Psoas muscle (tissue), 8 donors: ENCODE measurements around the gene RPL38. TPM values are rescaled to one million over a fixed set of nuclear protein-coding genes. Genes with fewer than 3 reads are reported as not detected.

Experiments
- ATAC-seq, 4 donors: fragments of 200-7000 bp; cut with Tn5 transposase; one replicate each; pipeline ENCODE4 v1.9.1; 2020; ENCODE audit warnings: moderate library complexity in 3 of 4, mild to moderate bottlenecking in 2 of 4
- DNase-seq, 2 donors: peaks; one replicate each; pipeline ENCODE4 v3.0.0-alpha.2; 2020
- H3K27ac ChIP-seq: fragments of 200-600 bp; one replicate; pipeline ENCODE4 v1.8.0; 2022
- H3K27me3 ChIP-seq, 3 donors: fragments of 200-600 bp in 1 of 3; one replicate each; pipeline versions ENCODE4 v1.6.1 to v1.8.0; 2013 to 2022; ENCODE audit warnings: low read length in 2 of 3, mild to moderate bottlenecking in 2 of 3, moderate library complexity in 1 of 3; ENCODE audit not compliant: insufficient read depth in 3 of 3
- H3K36me3 ChIP-seq, 2 donors: fragments of 200-600 bp in 1 of 2; one replicate each; pipeline versions ENCODE4 v1.6.1 to v1.8.0; 2013 to 2022; ENCODE audit warnings: low read depth in 1 of 2, mild to moderate bottlenecking in 1 of 2, moderate library complexity in 1 of 2; ENCODE audit not compliant: insufficient read depth in 1 of 2
- H3K4me1 ChIP-seq: fragments of 200-600 bp; one replicate; pipeline ENCODE4 v1.8.0; 2022
- H3K4me3 ChIP-seq: fragments of 200-600 bp; one replicate; pipeline ENCODE4 v1.8.0; 2022; ENCODE audit warnings: mild to moderate bottlenecking
- H3K9me3 ChIP-seq: fragments of 200-600 bp; one replicate; pipeline ENCODE4 v1.8.0; 2022
- CTCF ChIP-seq: fragments of 200-600 bp; IDR thresholded peaks from one replicate; pipeline ENCODE4 v1.8.0; 2022; ENCODE audit warnings: antibody characterized with exemption
- WGBS, 3 donors: extraction: QIAGEN DNeasy Blood & Tissue Kit; methylation state at CpG; one replicate each; pipeline versions ENCODE4 v1.1.6 to v1.1.7; 2013; 5-methylcytosine and 5-hydroxymethylcytosine counted together
- intact Hi-C, 2 donors: fragments of 100-400 bp; cut with DNase I; formaldehyde crosslinking; loops; one replicate each; pipeline versions ENCODE4 v1.11.0 to v1.14.2; 2022
- polyA plus RNA-seq, 3 donors: library from polyadenylated mRNA; stranded (reverse); fragments of 200-250 nt; gene quantifications; one replicate each; pipeline ENCODE4 v1.2.3, GENCODE V29; 2013
- total RNA-seq, 4 donors: library from RNA; stranded (reverse); fragmentation: NEBNext Ultra II Directional in 2 of 4; extraction: Animal tissue kit (Norgen Biotek cat#: 25700) in 2 of 4; gene quantifications; one replicate each; pipeline versions ENCODE4 v1.2.1 to v1.2.4, GENCODE V29; 2021 to 2023
- donor health status: healthy with polysubstance abuse.
- donor health status: DM: no; HTN: no; CAD: no; lungs with moderate emphysema.
- donor health status: Bipolar disorder and iron deficiency.
- donor health status: healthy.
- donor health status: DM: yes; HTN: yes; CAD: no.
- donor health status: DM: no; HTN: no; CAD: no.
- donor health status: DM: no; HTN: no; CAD: no.
- donor health status: DM: yes; HTN: yes; CAD: no.

RPL38 gene
- total and polyA plus RNA-seq, 7 donors = 1,032 to 1,956 (median 1,360) TPM

GRCh38 chr17:74241847-74242246 is 38.4 kb downstream of the RPL38 start:
- no peak for TF ChIP-seq CTCF
- Histone ChIP-seq H3K27me3 (no peaks in the 10 kb centered on the region), H3K36me3 (peaks cover 0 to 8% of the 10 kb centered on the region in 2 donors), H3K9me3 (no peaks in the 10 kb centered on the region), H3K4me3 (no peak overlapping the region), H3K4me1 (peaks cover 17% of the 10 kb centered on the region), H3K27ac (peak overlapping the region; percentile 41)
- intact Hi-C loops = no loop called here
- 37 to 82% (median 42%) methylated on average over 2 of the region's 2 CpGs for WGBS, 3 donors
- DNase-seq (no peak), ATAC-seq (peak in 2 of 4 donors; percentile 62 to 68)

- peaks cover 0 to 5% of the 10 kb centered on the region in 2 donors for H3K36me3 ChIP-seq
- H3K27ac ChIP-seq = peak overlapping the region; percentile 16
- H3K4me3 ChIP-seq = no peak overlapping the region
- no peak for TF ChIP-seq CTCF
- intact Hi-C loops = no loop called here
- DNase-seq (peak in 1 of 2 donors; percentile 79), ATAC-seq (peak; percentile 70 to 89 (median 82))
- WGBS, 3 donors = 42 to 53% (median 46%) methylated on average over 13 of the region's 13 CpGs
- H3K27me3 ChIP-seq = no peaks in the 10 kb centered on the region
- peaks cover 17% of the 10 kb centered on the region for H3K4me1 ChIP-seq
- no peaks in the 10 kb centered on the region for H3K9me3 ChIP-seq
These were observed 39.7 kb downstream of the RPL38 start for GRCh38 chr17:74243013-74243755.

GRCh38 chr17:74244128-74244527 is 40.6 kb downstream of the RPL38 start:
- DNase-seq = no peak
- 91 to 99% (median 92%) methylated on average over 10 of the region's 10 CpGs for WGBS, 3 donors
- ATAC-seq = no peak
- H3K36me3 ChIP-seq = peaks cover 0 to 4% of the 10 kb centered on the region in 2 donors
- no peaks in the 10 kb centered on the region for H3K9me3 ChIP-seq
- no peaks in the 10 kb centered on the region for H3K27me3 ChIP-seq
- no peak for TF ChIP-seq CTCF
- H3K4me3 ChIP-seq = no peak overlapping the region
- intact Hi-C loops = no loop called here
- peaks cover 17% of the 10 kb centered on the region for H3K4me1 ChIP-seq
- H3K27ac ChIP-seq = no peak overlapping the region

- H3K4me3 ChIP-seq = no peak overlapping the region
- intact Hi-C loops = no loop called here
- no peaks in the 10 kb centered on the region for H3K9me3 ChIP-seq
- 49 to 60% (median 55%) methylated on average over 6 of the region's 6 CpGs for WGBS, 3 donors
- no peak for TF ChIP-seq CTCF
- no peak overlapping the region for H3K27ac ChIP-seq
- no peak for ATAC-seq
- no peaks in the 10 kb centered on the region for H3K27me3 ChIP-seq
- H3K4me1 ChIP-seq = peaks cover 17% of the 10 kb centered on the region
- no peak for DNase-seq
- peaks cover 0 to 4% of the 10 kb centered on the region in 2 donors for H3K36me3 ChIP-seq
These were observed 41.1 kb downstream of the RPL38 start for GRCh38 chr17:74244548-74244947.
